Ascending aorta (tissue), 2 donors: Measurements from ENCODE around the gene SEC23IP. TPM values are rescaled to one million over a fixed set of nuclear protein-coding genes. Genes with fewer than 3 reads are reported as not detected.
"Not testable (repeated sequence)": the region's sequence is repeated elsewhere in the genome, so short reads cannot be mapped to it uniquely, and the experiment has no call there.

ENCODE experiments used
- DNase-seq, 2 donors: peaks; one replicate each; pipeline ENCODE4 v3.0.0-alpha.2; 2019; ENCODE audit warnings: low spot score in 2 of 2
- H3K27ac ChIP-seq, 2 donors: fragments of 200-600 bp; sonication (generic); one replicate each; pipeline ENCODE4 v1.5.1; 2016 to 2017; ENCODE audit warnings: mild to moderate bottlenecking in 1 of 2
- H3K27me3 ChIP-seq: fragments of 200-600 bp; sonication (generic); one replicate; pipeline ENCODE4 v1.5.1; 2017
- H3K36me3 ChIP-seq, 2 donors: fragments of 200-600 bp; sonication (generic); one replicate each; pipeline ENCODE4 v1.5.1; 2016
- H3K4me1 ChIP-seq, 2 donors: fragments of 200-600 bp; sonication (generic); one replicate each; pipeline ENCODE4 v1.5.1; 2016 to 2017; ENCODE audit warnings: mild to moderate bottlenecking in 1 of 2
- H3K4me3 ChIP-seq, 2 donors: fragments of 200-600 bp; sonication (generic); one replicate each; pipeline ENCODE4 v1.5.1; 2016 to 2017; ENCODE audit warnings: mild to moderate bottlenecking in 1 of 2
- H3K9me3 ChIP-seq, 2 donors: fragments of 200-600 bp; sonication (generic); one replicate each; pipeline ENCODE4 v1.5.1; 2016
- CTCF ChIP-seq, 3 experiments: fragments of 200-600 bp in 2 of 3; fragments of 450-650 bp in 1 of 3; sonication (generic) in 2 of 3; IDR thresholded peaks; one replicate each; pipeline ENCODE4 v1.5.1; 2016 to 2019; ENCODE audit warnings: antibody characterized with exemption in 3 of 3, mild to moderate bottlenecking in 1 of 3, moderate library complexity in 1 of 3
- intact Hi-C: fragments of 100-400 bp; cut with DNase I; formaldehyde crosslinking; loops from one replicate; pipeline ENCODE4 v1.15.1; 2023
- total RNA-seq: library from RNA; depleted of rRNA; stranded (reverse); fragments of >200 nt; gene quantifications from one replicate; pipeline ENCODE4 v1.1.0, GENCODE V29; 2016

SEC23IP gene
- total RNA-seq, 1 donor from 2014 or later, result 17.1 TPM

GRCh38 chr10:119862524-119862923 lies 30.0 kb upstream of the SEC23IP start:
- Histone ChIP-seq H3K9me3 (peaks cover 0 to 5% of the 10 kb centered on the region in 2 donors), H3K27me3 (no peaks in the 10 kb centered on the region), H3K4me1 (no peaks in the 10 kb centered on the region), H3K4me3 (no peak overlapping the region), H3K36me3 (peaks cover 0 to 8% of the 10 kb centered on the region in 2 donors), H3K27ac (no peak overlapping the region)
- intact Hi-C loops, result no loop called here
- no peak for TF ChIP-seq CTCF (IDR thresholded peaks at IDR 0.05)
- DNase-seq, result no peak

- H3K4me1 ChIP-seq, result no peaks in the 10 kb centered on the region
- H3K9me3 ChIP-seq, result peaks cover 0 to 5% of the 10 kb centered on the region in 2 donors
- H3K4me3 ChIP-seq, result no peak overlapping the region
- H3K27ac ChIP-seq, result no peak overlapping the region
- no peak for TF ChIP-seq CTCF (IDR thresholded peaks at IDR 0.05)
- DNase-seq, result no peak
- intact Hi-C loops, result no loop called here
- no peaks in the 10 kb centered on the region for H3K36me3 ChIP-seq
- H3K27me3 ChIP-seq, result no peaks in the 10 kb centered on the region
These were observed 28.5 kb upstream of the SEC23IP start for GRCh38 chr10:119863951-119864565.

- H3K27ac ChIP-seq, result no peak overlapping the region
- intact Hi-C loops, result no loop called here
- no peak for TF ChIP-seq CTCF (IDR thresholded peaks at IDR 0.05)
- peaks cover 0 to 5% of the 10 kb centered on the region in 2 donors for H3K9me3 ChIP-seq
- H3K4me3 ChIP-seq, result no peak overlapping the region
- no peak for DNase-seq
- no peaks in the 10 kb centered on the region for H3K27me3 ChIP-seq
- peaks cover 0 to 4% of the 10 kb centered on the region in 2 donors for H3K4me1 ChIP-seq
- no peaks in the 10 kb centered on the region for H3K36me3 ChIP-seq
These were observed 26.8 kb upstream of the SEC23IP start for GRCh38 chr10:119865699-119866240.

- TF ChIP-seq CTCF (IDR thresholded peaks at IDR 0.05), result no peak
- DNase-seq, result no peak
- Histone ChIP-seq H3K27ac (no peak overlapping the region), H3K27me3 (no peaks in the 10 kb centered on the region), H3K4me1 (peaks cover 0 to 13% of the 10 kb centered on the region in 2 donors), H3K9me3 (peaks cover 0 to 5% of the 10 kb centered on the region in 2 donors), H3K36me3 (no peaks in the 10 kb centered on the region), H3K4me3 (no peak overlapping the region)
- intact Hi-C loops, result no loop called here
These were observed 25.2 kb upstream of the SEC23IP start for GRCh38 chr10:119867317-119867716.

- H3K27me3 ChIP-seq, H3K27ac ChIP-seq, H3K4me3 ChIP-seq, H3K36me3 ChIP-seq, H3K9me3 ChIP-seq, intact Hi-C loops, DNase-seq: not testable (repeated sequence)
- H3K4me1 ChIP-seq, result peaks cover 0 to 18% of the 10 kb centered on the region in 2 donors
These were observed 23.1 kb upstream of the SEC23IP start for GRCh38 chr10:119869398-119869797.

- peak overlapping the region; percentile 76 to 90 for H3K27ac ChIP-seq
- H3K36me3 ChIP-seq, result no peaks in the 10 kb centered on the region
- H3K27me3 ChIP-seq, result no peaks in the 10 kb centered on the region
- TF ChIP-seq CTCF (IDR thresholded peaks at IDR 0.05), result no peak
- peak in 1 of 2 donors; percentile 73 for DNase-seq
- peaks cover 0 to 18% of the 10 kb centered on the region in 2 donors for H3K4me1 ChIP-seq
- no peaks in the 10 kb centered on the region for H3K9me3 ChIP-seq
- intact Hi-C loops, result loop anchor here (1.0 to 5.0 kb wide), 5 partner anchors 20 to 845 kb away; partner anchors contain the start of genes BAG3, NANOS1, SEC23IP and TIAL1
- H3K4me3 ChIP-seq, result peak overlapping the region; percentile 72 to 91
These were observed 20.5 kb upstream of the SEC23IP start for GRCh38 chr10:119871881-119872609.
